Thyroid gland (tissue), 4 donors: ENCODE results near the gene FKBP6. TPM values are rescaled to one million over a fixed set of nuclear protein-coding genes. Genes with fewer than 3 reads are reported as not detected.

Source experiments
- DNase-seq, 2 donors: peaks; one replicate each; pipeline ENCODE4 v3.0.0-alpha.2; 2019
- H3K27ac ChIP-seq, 3 donors: fragments of 200-600 bp; sonication (generic); 1 replicate in 2 of 3; 2 replicates in 1 of 3; pipeline ENCODE4 v1.5.1; 2016 to 2019; ENCODE audit warnings: mild to moderate bottlenecking in 1 of 3, moderate library complexity in 1 of 3
- H3K27me3 ChIP-seq: fragments of 200-600 bp; sonication (generic); one replicate; pipeline ENCODE4 v1.5.1; 2019
- H3K36me3 ChIP-seq, 2 donors: fragments of 200-600 bp; sonication (generic); one replicate each; pipeline ENCODE4 v1.5.1; 2016 to 2019
- H3K4me1 ChIP-seq, 2 donors: fragments of 200-600 bp; sonication (generic); one replicate each; pipeline ENCODE4 v1.5.1; 2017 to 2019
- H3K4me3 ChIP-seq, 3 donors: fragments of 200-600 bp; sonication (generic); replicated peaks in 1 of 3; 1 replicate in 2 of 3; 2 replicates in 1 of 3; pipeline ENCODE4 v1.5.1; 2016; ENCODE audit warnings: mild to moderate bottlenecking in 1 of 3
- H3K9me3 ChIP-seq: fragments of 200-600 bp; sonication (generic); one replicate; pipeline ENCODE4 v1.5.1; 2017
- CTCF ChIP-seq, 6 experiments: fragments of 200-600 bp in 3 of 6; fragments of 450-650 bp in 3 of 6; sonication (generic) in 3 of 6; IDR thresholded peaks; one replicate each; pipeline ENCODE4 v1.5.1; 2016 to 2019; ENCODE audit warnings: antibody characterized with exemption in 6 of 6, mild to moderate bottlenecking in 2 of 6, inconsistent platforms in 1 of 6, moderate library complexity in 1 of 6
- POLR2A ChIP-seq, 2 donors: fragments of 450-650 bp; IDR thresholded peaks; one replicate each; pipeline ENCODE4 v1.6.1; 2017; ENCODE audit warnings: antibody characterized with exemption in 2 of 2, mild to moderate bottlenecking in 2 of 2, moderate library complexity in 1 of 2
- WGBS, 2 donors: methylation state at CpG; one replicate each; pipeline ENCODE4 v1.1.5; 2017; 5-methylcytosine and 5-hydroxymethylcytosine counted together
- intact Hi-C: fragments of 100-400 bp; cut with DNase I; formaldehyde crosslinking; loops from one replicate; pipeline ENCODE4 v1.15.1; 2023
- total RNA-seq, 4 donors: library from RNA; depleted of rRNA; stranded (reverse); fragments of >200 nt; gene quantifications; one replicate each; pipeline ENCODE4 v1.2.3, GENCODE V29; 2016

FKBP6 gene
- total RNA-seq, 4 donors from 2014 or later, result 0.27 TPM; not detected in 3

- H3K27me3 ChIP-seq, result no peaks in the 10 kb centered on the region
- no peaks in the 10 kb centered on the region for H3K36me3 ChIP-seq
- no peaks in the 10 kb centered on the region for H3K4me1 ChIP-seq
- 91 to 96% methylated on average over 7 of the region's 7 CpGs for WGBS, 2 donors
- H3K9me3 ChIP-seq, result no peaks in the 10 kb centered on the region
- intact Hi-C loops, result no loop called here
- H3K4me3 ChIP-seq, result no peak overlapping the region
- H3K27ac ChIP-seq, result no peak overlapping the region
- DNase-seq, result no peak
- TF ChIP-seq CTCF (IDR thresholded peaks at IDR 0.05) (no peak), POLR2A (IDR thresholded peaks at IDR 0.05) (no peak)
Measured at GRCh38 chr7:73343671-73344380, 15.9 kb downstream of the FKBP6 start.

GRCh38 chr7:73345538-73345937, 17.6 kb downstream of the FKBP6 start:
- no peak for DNase-seq
- H3K36me3 ChIP-seq, result no peaks in the 10 kb centered on the region
- H3K4me1 ChIP-seq, result no peaks in the 10 kb centered on the region
- 32 to 81% methylated on average over 4 of the region's 4 CpGs for WGBS, 2 donors
- no peak for TF ChIP-seq CTCF (IDR thresholded peaks at IDR 0.05)
- no peak for TF ChIP-seq POLR2A (IDR thresholded peaks at IDR 0.05)
- intact Hi-C loops, result no loop called here
- no peak overlapping the region for H3K4me3 ChIP-seq
- H3K9me3 ChIP-seq, result no peaks in the 10 kb centered on the region
- no peak overlapping the region for H3K27ac ChIP-seq
- H3K27me3 ChIP-seq, result no peaks in the 10 kb centered on the region

- no peaks in the 10 kb centered on the region for H3K4me1 ChIP-seq
- no peaks in the 10 kb centered on the region for H3K27me3 ChIP-seq
- no peaks in the 10 kb centered on the region for H3K9me3 ChIP-seq
- WGBS, 2 donors, result 51 to 65% methylated on average over 7 to 8 of the region's 8 CpGs
- no peak overlapping the region for H3K27ac ChIP-seq
- H3K4me3 ChIP-seq, result no peak overlapping the region
- intact Hi-C loops, result no loop called here
- no peaks in the 10 kb centered on the region for H3K36me3 ChIP-seq
- TF ChIP-seq POLR2A (IDR thresholded peaks at IDR 0.05) (no peak), CTCF (IDR thresholded peaks at IDR 0.05) (no peak)
- DNase-seq, result no peak
Measured at GRCh38 chr7:73345951-73346350, 18.0 kb downstream of the FKBP6 start.

GRCh38 chr7:73349763-73350162, 21.8 kb downstream of the FKBP6 start:
- no peak for DNase-seq
- intact Hi-C loops, result no loop called here
- Histone ChIP-seq H3K4me3 (no peak overlapping the region), H3K36me3 (no peaks in the 10 kb centered on the region), H3K4me1 (no peaks in the 10 kb centered on the region), H3K27me3 (no peaks in the 10 kb centered on the region), H3K27ac (no peak overlapping the region), H3K9me3 (no peaks in the 10 kb centered on the region)
- WGBS, 2 donors, result 83 to 84% methylated on average over 6 of the region's 6 CpGs
- TF ChIP-seq POLR2A (IDR thresholded peaks at IDR 0.05), result no peak
- no peak for TF ChIP-seq CTCF (IDR thresholded peaks at IDR 0.05)

GRCh38 chr7:73350306-73351068, 22.5 kb downstream of the FKBP6 start:
- intact Hi-C loops, result no loop called here
- DNase-seq, result no peak
- Histone ChIP-seq H3K4me1 (no peaks in the 10 kb centered on the region), H3K36me3 (no peaks in the 10 kb centered on the region), H3K9me3 (no peaks in the 10 kb centered on the region), H3K27ac (no peak overlapping the region), H3K4me3 (no peak overlapping the region), H3K27me3 (no peaks in the 10 kb centered on the region)
- no peak for TF ChIP-seq CTCF (IDR thresholded peaks at IDR 0.05)
- TF ChIP-seq POLR2A (IDR thresholded peaks at IDR 0.05), result no peak
- WGBS, 2 donors, result 60 to 69% methylated on average over 10 to 12 of the region's 12 CpGs
